Measurements from ENCODE around the gene TAF11L5.
"Not testable (repeated sequence)": the region's sequence is repeated elsewhere in the genome, so short reads cannot be mapped to it uniquely, and the experiment has no call there.

Gene TAF11L5

GRCh38 chr5:17524935-17525334 is at the start of gene TAF11L5:
Gene TAF11L5, plus strand, starts transcription at chr5:17525235.
- not testable (repeated sequence) for H3K4me3 ChIP-seq (ENCODE audit: low read depth, low read length)

GRCh38 chr5:17477043-17477442 is 48.0 kb upstream of the TAF11L5 start:
- TF ChIP-seq CTCF (IDR thresholded peaks at IDR 0.05; ENCODE audit: low read depth, low read length), result no peak
- no peak overlapping the region for H3K4me3 ChIP-seq (ENCODE audit: low read depth, low read length)

- no peak for TF ChIP-seq CTCF (IDR thresholded peaks at IDR 0.05; ENCODE audit: low read depth, low read length)
- H3K4me3 ChIP-seq (ENCODE audit: low read depth, low read length), result no peak overlapping the region
These were observed 47.3 kb upstream of the TAF11L5 start for GRCh38 chr5:17477573-17478265.

- TF ChIP-seq CTCF (IDR thresholded peaks at IDR 0.05; ENCODE audit: low read depth, low read length), result no peak
- H3K4me3 ChIP-seq (ENCODE audit: low read depth, low read length), result no peak overlapping the region
These were observed 43.7 kb upstream of the TAF11L5 start for GRCh38 chr5:17481378-17481777.

GRCh38 chr5:17482790-17483189 is 42.2 kb upstream of the TAF11L5 start:
- no peak overlapping the region for H3K4me3 ChIP-seq (ENCODE audit: low read depth, low read length)
- no peak for TF ChIP-seq CTCF (IDR thresholded peaks at IDR 0.05; ENCODE audit: low read depth, low read length)

GRCh38 chr5:17486464-17487173 is 38.4 kb upstream of the TAF11L5 start:
- H3K4me3 ChIP-seq (ENCODE audit: low read depth, low read length), result not testable (repeated sequence)

- no peak overlapping the region for H3K4me3 ChIP-seq (ENCODE audit: low read depth, low read length)
- no peak for TF ChIP-seq CTCF (IDR thresholded peaks at IDR 0.05; ENCODE audit: low read depth, low read length)
These were observed 37.9 kb upstream of the TAF11L5 start for GRCh38 chr5:17487174-17487512.

GRCh38 chr5:17491257-17491656 is 33.8 kb upstream of the TAF11L5 start:
- H3K4me3 ChIP-seq (ENCODE audit: low read depth, low read length), result not testable (repeated sequence)

- no peak overlapping the region for H3K4me3 ChIP-seq (ENCODE audit: low read depth, low read length)
- TF ChIP-seq CTCF (IDR thresholded peaks at IDR 0.05; ENCODE audit: low read depth, low read length), result no peak
These were observed 32.3 kb upstream of the TAF11L5 start for GRCh38 chr5:17492770-17493169.

Measured in WI38 (cell line).